Uterus (tissue), 4 donors: ENCODE results near the gene C3orf70. TPM values are rescaled to one million over a fixed set of nuclear protein-coding genes. Genes with fewer than 3 reads are reported as not detected.

Experiments
- DNase-seq, 2 donors: peaks; one replicate each; pipeline ENCODE4 v3.0.0-alpha.2; 2019 to 2020
- H3K27ac ChIP-seq, 2 donors: fragments of 200-600 bp; sonication (generic); 1 replicate in 1 of 2; 2 replicates in 1 of 2; pipeline ENCODE4 v1.5.1; 2016 to 2018
- H3K27me3 ChIP-seq, 2 donors: fragments of 200-600 bp; sonication (generic); one replicate each; pipeline ENCODE4 v1.5.1; 2018 to 2019; ENCODE audit warnings: control low read depth in 1 of 2
- H3K36me3 ChIP-seq, 2 donors: fragments of 200-600 bp; sonication (generic); one replicate each; pipeline ENCODE4 v1.5.1; 2019; ENCODE audit warnings: control low read depth in 1 of 2
- H3K4me1 ChIP-seq, 2 donors: fragments of 200-600 bp; sonication (generic); one replicate each; pipeline ENCODE4 v1.5.1; 2018 to 2019; ENCODE audit warnings: control low read depth in 1 of 2
- H3K4me3 ChIP-seq, 2 donors: fragments of 200-600 bp; sonication (generic); 1 replicate in 1 of 2; 2 replicates in 1 of 2; pipeline ENCODE4 v1.5.1; 2018 to 2019; ENCODE audit warnings: mild to moderate bottlenecking in 1 of 2
- H3K9me3 ChIP-seq, 2 donors: fragments of 200-600 bp; sonication (generic); one replicate each; pipeline ENCODE4 v1.5.1; 2019; ENCODE audit warnings: control low read depth in 1 of 2
- CTCF ChIP-seq, 4 experiments: fragments of 200-600 bp in 2 of 4; fragments of 450-650 bp in 2 of 4; sonication (generic) in 2 of 4; IDR thresholded peaks; one replicate each; pipeline ENCODE4 v1.5.1; 2016 to 2019; ENCODE audit warnings: antibody characterized with exemption in 4 of 4, mild to moderate bottlenecking in 2 of 4, moderate library complexity in 1 of 4
- POLR2A ChIP-seq, 2 donors: fragments of 450-650 bp; IDR thresholded peaks; one replicate each; pipeline ENCODE4 v1.6.1; 2016; ENCODE audit warnings: antibody characterized with exemption in 2 of 2, mild to moderate bottlenecking in 1 of 2, moderate library complexity in 1 of 2
- intact Hi-C: fragments of 100-400 bp; cut with DNase I; formaldehyde crosslinking; loops from one replicate; pipeline ENCODE4 v1.15.1; 2023; ENCODE audit warnings: low total_unique reads
- total RNA-seq, 4 donors: library from RNA; depleted of rRNA in 3 of 4; stranded (reverse); fragments of >200 nt in 3 of 4; gene quantifications; one replicate each; pipeline versions ENCODE4 v1.1.0 to v1.2.4, GENCODE V29; 2014 to 2023
- donor health status: DM: yes; HTN: yes; CAD: no.

Gene C3orf70
- total RNA-seq, 4 donors from 2014 or later, result 4.4 to 24.4 (median 16.9) TPM

GRCh38 chr3:185081521-185081920 is 71.3 kb downstream of the C3orf70 start:
- Histone ChIP-seq H3K27ac (no peak overlapping the region), H3K4me1 (no peaks in the 10 kb centered on the region), H3K36me3 (no peaks in the 10 kb centered on the region), H3K27me3 (no peaks in the 10 kb centered on the region), H3K4me3 (no peak overlapping the region), H3K9me3 (no peaks in the 10 kb centered on the region)
- no peak for DNase-seq
- intact Hi-C loops, result no loop called here
- no peak for TF ChIP-seq POLR2A (IDR thresholded peaks at IDR 0.05)
- TF ChIP-seq CTCF (IDR thresholded peaks at IDR 0.05), result no peak

- Histone ChIP-seq H3K4me1 (no peaks in the 10 kb centered on the region), H3K36me3 (no peaks in the 10 kb centered on the region), H3K9me3 (no peaks in the 10 kb centered on the region), H3K27ac (no peak overlapping the region), H3K27me3 (no peaks in the 10 kb centered on the region), H3K4me3 (no peak overlapping the region)
- TF ChIP-seq CTCF (IDR thresholded peaks at IDR 0.05) (no peak), POLR2A (IDR thresholded peaks at IDR 0.05) (no peak)
- no peak for DNase-seq
- intact Hi-C loops, result no loop called here
Measured at GRCh38 chr3:185079625-185080024, 73.2 kb downstream of the C3orf70 start.

DNA sequence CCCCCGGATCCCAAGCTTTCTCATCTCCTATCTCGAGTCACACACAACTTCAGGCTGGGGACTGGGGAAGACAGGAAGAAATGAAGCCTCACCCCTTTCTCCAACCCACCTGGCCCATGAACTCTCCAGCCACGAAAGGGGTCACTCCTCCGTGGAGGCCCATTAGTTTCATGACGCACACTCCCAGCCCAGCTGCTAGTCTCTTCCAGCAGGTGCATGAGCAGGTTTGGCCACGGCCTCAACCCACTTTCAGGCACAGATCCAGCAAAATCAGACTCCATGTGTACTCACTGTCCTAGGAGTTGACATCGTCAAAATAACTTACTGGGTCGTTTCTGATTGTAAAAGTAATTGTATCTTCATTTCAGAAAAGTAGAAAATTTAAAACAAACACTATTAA is 76.6 kb downstream of the C3orf70 start:
- no peak for DNase-seq

GRCh38 chr3:185075547-185075946 is 77.3 kb downstream of the C3orf70 start:
- no peak for DNase-seq
- Histone ChIP-seq H3K4me3 (no peak overlapping the region), H3K27ac (no peak overlapping the region), H3K4me1 (no peaks in the 10 kb centered on the region), H3K9me3 (no peaks in the 10 kb centered on the region), H3K36me3 (no peaks in the 10 kb centered on the region), H3K27me3 (no peaks in the 10 kb centered on the region)
- intact Hi-C loops, result no loop called here
- TF ChIP-seq CTCF (IDR thresholded peaks at IDR 0.05), result no peak
- TF ChIP-seq POLR2A (IDR thresholded peaks at IDR 0.05), result no peak

More for the DNA sequence above, 76.6 kb downstream of the C3orf70 start:
- Histone ChIP-seq H3K27ac (no peak overlapping the region), H3K4me3 (no peak overlapping the region), H3K36me3 (no peaks in the 10 kb centered on the region), H3K27me3 (no peaks in the 10 kb centered on the region), H3K9me3 (no peaks in the 10 kb centered on the region), H3K4me1 (no peaks in the 10 kb centered on the region)
- TF ChIP-seq CTCF (IDR thresholded peaks at IDR 0.05), result no peak
- no peak for TF ChIP-seq POLR2A (IDR thresholded peaks at IDR 0.05)
- intact Hi-C loops, result no loop called here

DNA sequence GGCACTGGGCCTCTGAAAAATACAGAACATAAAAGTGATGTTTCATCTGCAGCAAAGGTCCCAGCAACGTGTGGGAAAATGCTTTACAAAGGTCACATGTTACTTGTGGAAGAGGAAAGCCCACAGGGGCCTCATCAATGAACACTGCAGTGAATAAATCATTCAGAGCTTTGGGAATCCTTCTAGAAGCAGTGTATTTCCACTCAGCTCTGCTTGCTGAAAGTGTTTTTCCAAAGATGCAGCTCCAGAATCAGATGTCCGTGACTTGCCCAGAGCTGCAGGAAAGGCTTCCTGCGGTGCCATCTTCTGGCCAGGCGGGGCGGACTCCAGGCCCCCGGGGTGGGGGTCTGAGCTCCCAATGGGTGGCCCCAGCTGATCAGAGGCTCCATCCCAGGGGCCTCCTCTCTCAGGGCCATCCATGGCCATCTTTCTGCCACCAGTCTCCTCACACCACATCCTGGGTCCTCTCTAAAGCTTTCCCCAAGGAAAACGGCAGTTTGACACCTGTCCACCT is 81.5 kb downstream of the C3orf70 start:
- Histone ChIP-seq H3K27me3 (no peaks in the 10 kb centered on the region), H3K36me3 (no peaks in the 10 kb centered on the region), H3K9me3 (no peaks in the 10 kb centered on the region), H3K4me3 (no peak overlapping the region), H3K4me1 (no peaks in the 10 kb centered on the region), H3K27ac (no peak overlapping the region)
- intact Hi-C loops, result no loop called here
- no peak for DNase-seq
- TF ChIP-seq CTCF (IDR thresholded peaks at IDR 0.05), result no peak
- TF ChIP-seq POLR2A (IDR thresholded peaks at IDR 0.05), result no peak
